Type B pancreatic cell (in vitro differentiated cells): ENCODE data around the gene ZNF324B. TPM values are rescaled to one million over a fixed set of nuclear protein-coding genes. Genes with fewer than 3 reads are reported as not detected.
A peak's percentile ranks its signal among the peaks of the same experiment; 100 is the strongest.
"Not testable (repeated sequence)": the region's sequence is repeated elsewhere in the genome, so short reads cannot be mapped to it uniquely, and the experiment has no call there.

Experiments
- DNase-seq: peaks from one replicate; pipeline ENCODE4 v3.0.0; 2021; ENCODE audit warnings: mixed read lengths; ENCODE audit not compliant: unreplicated experiment; ENCODE audit errors: extremely low spot score
- H3K27ac Mint-ChIP-seq: 2 replicates; pipeline ENCODE4 v1.8.0; 2021; ENCODE audit warnings: mild to moderate bottlenecking, mixed read lengths
- H3K27me3 Mint-ChIP-seq: 2 replicates; pipeline ENCODE4 v1.8.0; 2021; ENCODE audit warnings: mixed read lengths
- H3K36me3 Mint-ChIP-seq: 2 replicates; pipeline ENCODE4 v1.8.0; 2021; ENCODE audit warnings: mixed read lengths
- H3K4me1 Mint-ChIP-seq: one replicate; pipeline ENCODE4 v1.8.0; 2021; ENCODE audit warnings: mixed read lengths; ENCODE audit not compliant: unreplicated experiment
- H3K4me3 Mint-ChIP-seq: 2 replicates; pipeline ENCODE4 v1.8.0; 2021; ENCODE audit warnings: mild to moderate bottlenecking, mixed read lengths
- H3K9me3 Mint-ChIP-seq: 2 replicates; pipeline ENCODE4 v1.8.0; 2021; ENCODE audit warnings: mixed read lengths
- total RNA-seq: library from RNA; stranded (reverse); gene quantifications from 2 replicates; pipeline ENCODE4 v1.2.1, GENCODE V29; 2021; ENCODE audit warnings: low replicate concordance
- TF ChIP-seq, protein P1 (sequence below): fragments of 200-600 bp; sonication (generic); conservative IDR thresholded peaks from 2 replicates; pipeline ENCODE4 v1.5.0; 2021; ENCODE audit warnings: antibody characterized with exemption, mild to moderate bottlenecking

ZNF324B gene
- total RNA-seq, 1 donor from 2014 or later = 12.7 TPM

DNA sequence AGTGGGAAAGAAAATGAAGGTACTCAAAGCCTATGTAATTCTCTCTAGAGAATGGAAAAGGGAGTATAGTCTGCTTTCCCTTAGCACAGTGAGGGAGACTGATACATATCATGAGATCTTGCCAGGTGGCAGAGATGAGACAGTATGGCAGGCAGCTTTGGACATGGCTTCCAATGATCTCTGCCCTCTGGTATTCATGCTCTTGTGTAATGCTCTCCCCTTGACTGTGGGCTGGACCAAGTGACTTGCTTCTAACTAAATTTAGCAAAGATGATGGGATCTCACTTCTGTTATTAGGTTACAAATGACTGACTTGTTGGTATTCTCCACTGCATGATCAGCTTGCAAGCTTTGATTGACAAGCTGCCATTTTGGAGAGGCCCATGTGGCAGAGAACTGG lies 21.7 kb upstream of the ZNF324B start:
- no peaks in the 10 kb centered on the region for H3K27me3 Mint-ChIP-seq

DNA sequence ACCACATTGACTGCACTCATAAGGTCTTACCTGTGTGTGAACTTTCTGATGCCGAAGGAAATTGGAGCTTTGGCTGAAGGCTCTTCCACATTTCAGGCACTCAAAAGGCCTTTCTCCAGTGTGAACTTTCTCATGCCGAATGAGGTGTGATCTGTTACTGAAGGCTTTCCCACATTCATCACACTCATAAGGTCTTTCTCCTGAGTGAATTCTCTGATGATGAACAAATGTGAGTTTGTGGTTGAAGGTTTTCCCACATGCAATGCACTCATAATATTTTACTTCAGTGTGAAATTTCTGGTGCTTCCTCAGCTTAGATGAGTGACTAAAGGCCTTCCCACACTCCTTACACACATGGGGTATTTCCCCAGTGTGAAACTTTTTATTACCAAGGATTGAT lies 17.2 kb upstream of the ZNF324B start:
- Mint-ChIP-seq H3K4me3 (no peak overlapping the region), H3K27ac (no peak overlapping the region), H3K27me3 (no peaks in the 10 kb centered on the region), H3K9me3 (peaks cover 19% of the 10 kb centered on the region), H3K36me3 (peaks cover 69% of the 10 kb centered on the region), H3K4me1 (peaks cover 3% of the 10 kb centered on the region)
- DNase-seq = no peak
- TF ChIP-seq, protein P1, sequence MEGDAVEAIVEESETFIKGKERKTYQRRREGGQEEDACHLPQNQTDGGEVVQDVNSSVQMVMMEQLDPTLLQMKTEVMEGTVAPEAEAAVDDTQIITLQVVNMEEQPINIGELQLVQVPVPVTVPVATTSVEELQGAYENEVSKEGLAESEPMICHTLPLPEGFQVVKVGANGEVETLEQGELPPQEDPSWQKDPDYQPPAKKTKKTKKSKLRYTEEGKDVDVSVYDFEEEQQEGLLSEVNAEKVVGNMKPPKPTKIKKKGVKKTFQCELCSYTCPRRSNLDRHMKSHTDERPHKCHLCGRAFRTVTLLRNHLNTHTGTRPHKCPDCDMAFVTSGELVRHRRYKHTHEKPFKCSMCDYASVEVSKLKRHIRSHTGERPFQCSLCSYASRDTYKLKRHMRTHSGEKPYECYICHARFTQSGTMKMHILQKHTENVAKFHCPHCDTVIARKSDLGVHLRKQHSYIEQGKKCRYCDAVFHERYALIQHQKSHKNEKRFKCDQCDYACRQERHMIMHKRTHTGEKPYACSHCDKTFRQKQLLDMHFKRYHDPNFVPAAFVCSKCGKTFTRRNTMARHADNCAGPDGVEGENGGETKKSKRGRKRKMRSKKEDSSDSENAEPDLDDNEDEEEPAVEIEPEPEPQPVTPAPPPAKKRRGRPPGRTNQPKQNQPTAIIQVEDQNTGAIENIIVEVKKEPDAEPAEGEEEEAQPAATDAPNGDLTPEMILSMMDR = no peak

More for the DNA sequence above, 21.7 kb upstream of the ZNF324B start:
- H3K4me1 Mint-ChIP-seq = no peaks in the 10 kb centered on the region
- TF ChIP-seq, protein P1 = no peak
- peaks cover 5% of the 10 kb centered on the region for H3K9me3 Mint-ChIP-seq
- H3K27ac Mint-ChIP-seq = no peak overlapping the region
- no peak overlapping the region for H3K4me3 Mint-ChIP-seq
- H3K36me3 Mint-ChIP-seq = peaks cover 40% of the 10 kb centered on the region
- DNase-seq = no peak

DNA sequence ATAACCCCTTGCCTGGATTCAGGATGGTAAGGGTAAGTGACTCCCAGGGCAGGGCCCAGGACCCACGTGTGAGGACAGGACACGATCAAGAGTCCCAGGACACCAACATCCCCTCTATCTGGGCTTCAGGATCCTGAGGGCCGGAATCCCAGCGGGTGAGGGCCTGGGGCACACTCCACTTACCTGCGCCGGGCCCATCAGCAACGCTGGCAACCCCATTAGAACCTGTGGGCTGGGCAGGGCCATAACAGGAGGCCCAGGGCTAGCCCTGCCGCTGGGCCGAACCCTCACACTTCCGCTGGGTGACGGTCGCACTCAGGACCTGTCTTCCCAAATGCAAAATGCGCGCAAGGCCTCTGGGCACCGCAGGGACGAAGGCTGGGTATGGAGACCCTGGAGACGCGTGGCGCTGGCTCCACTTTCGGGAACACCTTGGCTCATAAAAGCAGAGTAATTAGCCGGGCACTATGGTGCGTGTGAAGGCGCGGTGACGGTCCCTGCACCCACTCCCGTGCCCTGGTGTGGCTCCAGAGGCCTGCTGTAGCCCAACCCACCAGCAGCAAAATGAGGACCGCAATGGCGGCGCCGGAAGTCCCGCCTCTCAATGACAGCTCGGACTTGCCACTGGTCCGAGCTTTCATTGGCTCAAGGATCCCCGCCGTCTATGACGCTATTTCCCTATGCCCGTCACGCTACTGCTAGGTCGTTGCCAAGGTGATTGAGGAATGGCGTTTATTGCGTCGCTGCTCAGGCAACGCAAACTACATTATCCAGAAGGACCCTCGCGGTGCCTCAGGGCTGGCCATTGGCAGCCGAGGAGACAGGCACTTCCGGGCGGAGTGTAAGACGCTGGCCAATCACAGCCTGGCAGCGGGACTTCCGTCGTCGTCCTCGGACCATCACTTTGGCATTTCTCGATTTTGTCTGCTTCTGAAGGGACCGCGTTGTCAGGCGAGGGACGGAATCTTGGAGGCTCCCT lies 11.6 kb upstream of the ZNF324B start, which contains the start of gene ZNF132:
ZNF132 (minus strand) TSS at position 578 of the 979 bp plus-strand sequence; CDS start at position 246, 332 bp downstream.
- H3K27me3 Mint-ChIP-seq = peaks cover 16% of the 10 kb centered on the region
- peaks cover 48% of the 10 kb centered on the region for H3K36me3 Mint-ChIP-seq

DNA sequence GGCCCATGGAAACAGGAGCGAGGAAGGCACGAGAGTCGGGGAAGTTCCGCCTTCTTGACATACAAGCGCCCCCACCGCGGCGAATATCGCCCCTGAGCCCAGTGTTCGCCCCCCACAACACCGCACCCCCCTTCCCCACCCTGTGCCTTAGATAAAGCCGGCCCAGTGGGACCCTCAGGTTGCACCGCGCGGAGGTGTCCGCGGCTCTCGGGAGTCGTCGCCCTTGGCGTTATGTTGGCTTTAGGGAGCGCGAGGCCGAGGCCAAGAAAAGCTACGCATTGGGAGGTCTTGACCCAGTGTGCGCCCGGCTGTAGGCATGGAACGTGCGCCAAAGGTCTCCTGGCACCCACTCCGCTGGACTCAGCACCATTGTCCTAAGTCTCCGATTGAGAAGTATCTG lies 10.9 kb upstream of the ZNF324B start:
- Mint-ChIP-seq H3K27ac (peak overlapping the region; percentile 91), H3K27me3 (peaks cover 20% of the 10 kb centered on the region), H3K36me3 (peaks cover 42% of the 10 kb centered on the region), H3K9me3 (peaks cover 24% of the 10 kb centered on the region), H3K4me3 (peak overlapping the region; percentile 96), H3K4me1 (peaks cover 12% of the 10 kb centered on the region)
- TF ChIP-seq, protein P1 = no peak
- no peak for DNase-seq

More for the DNA sequence above, 11.6 kb upstream of the ZNF324B start, which contains the start of gene ZNF132:
- H3K9me3 Mint-ChIP-seq = peaks cover 24% of the 10 kb centered on the region
- peaks cover 12% of the 10 kb centered on the region for H3K4me1 Mint-ChIP-seq
- peak within 1 kb of the TSS; percentile 96 for H3K4me3 Mint-ChIP-seq
- peak within 1 kb of the TSS; percentile 91 for H3K27ac Mint-ChIP-seq
- peak; percentile 88 for DNase-seq
- TF ChIP-seq, protein P1 = no peak

DNA sequence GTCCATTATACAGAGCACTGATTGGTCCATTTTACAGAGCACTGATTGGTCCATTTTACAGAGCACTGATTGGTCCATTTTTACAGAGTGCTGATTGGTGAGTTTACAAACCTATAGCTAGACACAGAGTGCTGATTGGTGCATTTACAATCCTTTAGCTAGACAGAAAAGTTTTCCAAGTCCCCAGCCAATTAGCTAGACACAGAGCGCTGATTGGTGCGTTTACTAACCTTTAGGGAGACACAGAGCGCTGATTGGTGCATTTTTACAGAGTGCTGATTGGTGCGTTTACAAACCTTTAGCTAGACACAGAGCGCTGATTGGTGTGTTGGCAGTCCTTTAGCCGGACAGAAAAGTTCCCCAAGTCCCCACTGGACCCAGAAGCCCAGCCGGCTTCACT lies 8.4 kb upstream of the ZNF324B start:
- not testable (repeated sequence) for H3K27ac Mint-ChIP-seq
- peaks cover 26% of the 10 kb centered on the region for H3K27me3 Mint-ChIP-seq
- H3K9me3 Mint-ChIP-seq = peaks cover 12% of the 10 kb centered on the region

DNA sequence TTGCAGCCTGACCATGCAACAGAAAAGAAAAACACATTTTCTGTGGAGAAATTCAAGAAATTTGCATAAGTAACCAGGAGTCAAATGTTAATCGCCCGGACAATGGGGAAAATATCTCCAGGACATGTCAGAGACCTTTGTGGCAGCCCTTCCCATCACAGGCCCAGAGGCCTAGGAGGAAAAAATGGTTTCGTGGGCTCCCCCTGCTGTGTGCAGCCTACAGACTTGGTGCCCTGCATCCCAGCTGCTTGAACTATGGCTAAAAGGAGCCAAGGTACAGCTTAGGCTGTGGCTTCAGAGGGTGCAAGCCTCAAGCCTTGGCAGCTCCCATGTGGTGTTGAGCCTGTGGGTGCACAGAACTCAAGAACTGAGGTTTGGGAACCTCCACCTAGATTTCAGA lies 2.6 kb upstream of the ZNF324B start:
- peaks cover 11% of the 10 kb centered on the region for H3K4me1 Mint-ChIP-seq
- H3K4me3 Mint-ChIP-seq, DNase-seq, H3K9me3 Mint-ChIP-seq, H3K36me3 Mint-ChIP-seq, H3K27ac Mint-ChIP-seq: not testable (repeated sequence)
- peaks cover 22% of the 10 kb centered on the region for H3K27me3 Mint-ChIP-seq

More for the DNA sequence above, 8.4 kb upstream of the ZNF324B start:
- not testable (repeated sequence) for H3K4me3 Mint-ChIP-seq, DNase-seq
- H3K36me3 Mint-ChIP-seq = peaks cover 21% of the 10 kb centered on the region
- peaks cover 12% of the 10 kb centered on the region for H3K4me1 Mint-ChIP-seq

DNA sequence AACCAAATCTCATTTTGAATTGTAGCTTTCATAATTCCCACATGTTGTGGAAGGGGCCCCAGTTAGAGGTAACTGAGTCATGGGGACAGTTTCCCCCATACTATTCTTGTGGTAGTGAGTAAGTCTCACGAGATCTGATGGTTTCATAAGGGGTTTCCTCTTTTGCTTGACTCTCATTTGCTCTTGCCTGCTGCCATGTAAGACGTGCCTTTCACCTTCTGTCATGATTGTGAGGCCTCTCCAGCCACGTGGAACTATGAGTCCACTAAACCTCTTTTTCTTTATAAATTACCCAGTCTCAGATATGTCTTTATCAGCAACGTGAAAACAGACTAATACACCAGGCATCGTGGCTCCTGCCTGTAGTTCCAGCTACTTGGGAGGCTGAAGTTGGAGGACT lies 1.4 kb upstream of the ZNF324B start:
- H3K27ac Mint-ChIP-seq, H3K9me3 Mint-ChIP-seq, DNase-seq, H3K4me3 Mint-ChIP-seq, H3K36me3 Mint-ChIP-seq: not testable (repeated sequence)
- Mint-ChIP-seq H3K4me1 (peaks cover 11% of the 10 kb centered on the region), H3K27me3 (peaks cover 12% of the 10 kb centered on the region)
